GM23338 (cell line): ENCODE measurements around the gene STXBP3. TPM values are rescaled to one million over a fixed set of nuclear protein-coding genes. Genes with fewer than 3 reads are reported as not detected.

Source experiments
- ATAC-seq: fragments of 200-7000 bp; cut with Tn5 transposase; 3 replicates; pipeline ENCODE4 v1.9.1; 2020
- DNase-seq: peaks from one replicate; pipeline ENCODE4 v3.0.0-alpha.2; 2015; ENCODE audit warnings: low spot score
- H2AFZ ChIP-seq: fragments of 200-600 bp; sonication (generic); 2 replicates; pipeline ENCODE4 v1.8.0; 2016; ENCODE audit warnings: antibody characterized with exemption, mild to moderate bottlenecking, moderate library complexity
- H3F3A ChIP-seq: fragments of 200-600 bp; sonication (generic); replicated peaks from 2 replicates; pipeline ENCODE4 v1.8.0; 2017; ENCODE audit warnings: antibody characterized with exemption, mixed run types, low read depth
- H3K27ac ChIP-seq: fragments of 200-600 bp; sonication (generic); 2 replicates; pipeline ENCODE4 v1.6.1; 2016; ENCODE audit warnings: low read depth
- H3K27me3 ChIP-seq: fragments of 200-600 bp; sonication (generic); 2 replicates; pipeline ENCODE4 v1.8.0; 2016; ENCODE audit warnings: mild to moderate bottlenecking, mixed run types, moderate library complexity; ENCODE audit not compliant: insufficient read depth
- H3K36me3 ChIP-seq: fragments of 200-600 bp; sonication (generic); 2 replicates; pipeline ENCODE4 v1.8.0; 2016; ENCODE audit warnings: mild to moderate bottlenecking; ENCODE audit not compliant: insufficient read depth
- H3K4me1 ChIP-seq: fragments of 200-600 bp; sonication (generic); 2 replicates; pipeline ENCODE4 v1.8.0; 2016; ENCODE audit warnings: mild to moderate bottlenecking, moderate library complexity; ENCODE audit not compliant: insufficient read depth
- H3K4me2 ChIP-seq: fragments of 200-600 bp; sonication (generic); 2 replicates; pipeline ENCODE4 v1.7.1; 2017; ENCODE audit warnings: mixed run types
- H3K4me3 ChIP-seq: fragments of 200-600 bp; sonication (generic); 2 replicates; pipeline ENCODE4 v1.6.1; 2016; ENCODE audit warnings: mixed run types
- H3K79me2 ChIP-seq: fragments of 200-600 bp; sonication (generic); replicated peaks from 2 replicates; pipeline ENCODE4 v1.8.0; 2017; ENCODE audit warnings: mild to moderate bottlenecking; ENCODE audit not compliant: insufficient read depth
- H3K9me2 ChIP-seq: fragments of 200-600 bp; sonication (generic); 2 replicates; pipeline ENCODE4 v1.8.0; 2017; ENCODE audit not compliant: insufficient read depth
- H4K20me1 ChIP-seq: fragments of 200-600 bp; sonication (generic); replicated peaks from 2 replicates; pipeline ENCODE4 v1.8.0; 2017; ENCODE audit warnings: mild to moderate bottlenecking; ENCODE audit not compliant: insufficient read depth
- H3K27ac Mint-ChIP-seq: 2 replicates; pipeline ENCODE4 v1.8.0; 2020; ENCODE audit warnings: inconsistent platforms, mild to moderate bottlenecking, moderate library complexity, mixed read lengths
- H3K27me3 Mint-ChIP-seq: 3 replicates; pipeline ENCODE4 v1.8.0; 2022; ENCODE audit warnings: low read depth, mild to moderate bottlenecking, moderate library complexity, mixed read lengths, inconsistent platforms; ENCODE audit not compliant: insufficient read depth, poor library complexity
- H3K36me3 Mint-ChIP-seq: 3 replicates; pipeline ENCODE4 v1.8.0; 2021; ENCODE audit warnings: low read depth, mild to moderate bottlenecking, inconsistent platforms, moderate library complexity, mixed read lengths
- H3K4me1 Mint-ChIP-seq: 3 replicates; pipeline ENCODE4 v1.8.0; 2020; ENCODE audit warnings: mild to moderate bottlenecking, inconsistent platforms, mixed read lengths
- H3K4me3 Mint-ChIP-seq: 3 replicates; pipeline ENCODE4 v1.8.0; 2021; ENCODE audit warnings: moderate library complexity, mild to moderate bottlenecking, inconsistent platforms, mixed read lengths
- H3K9me3 Mint-ChIP-seq: 3 replicates; pipeline ENCODE4 v1.8.0; 2020; ENCODE audit warnings: moderate library complexity, mild to moderate bottlenecking, inconsistent platforms, mixed read lengths
- CREB1 ChIP-seq: fragments of 250-450 bp; sonication (Bioruptor Pico); IDR thresholded peaks from 2 replicates; pipeline ENCODE4 v1.5.0; 2020; ENCODE audit warnings: low read depth, mild to moderate bottlenecking, moderate library complexity
- EZH2 ChIP-seq: fragments of 200-600 bp; sonication (generic); IDR thresholded peaks from one replicate; pipeline ENCODE4 v1.8.0; 2017; ENCODE audit warnings: antibody characterized with exemption, mild to moderate bottlenecking, low read depth; ENCODE audit not compliant: unreplicated experiment
- EZH2phosphoT487 ChIP-seq: fragments of 200-600 bp; sonication (generic); IDR thresholded peaks from one replicate; pipeline ENCODE4 v1.8.1; 2018; ENCODE audit warnings: antibody characterized with exemption; ENCODE audit not compliant: unreplicated experiment
- JUNB ChIP-seq: IDR thresholded peaks from one replicate; pipeline ENCODE4 v1.6.1; 2016; ENCODE audit warnings: antibody characterized with exemption; ENCODE audit not compliant: unreplicated experiment
- NANOG ChIP-seq: IDR thresholded peaks from 2 replicates; pipeline ENCODE4 v1.6.1; 2016; ENCODE audit warnings: antibody characterized with exemption, borderline replicate concordance
- STAT1 ChIP-seq: IDR thresholded peaks from one replicate; pipeline ENCODE4 v1.6.1; 2016; ENCODE audit warnings: antibody characterized with exemption; ENCODE audit not compliant: unreplicated experiment
- ZNF331 ChIP-seq: fragments of 250-450 bp; sonication (Bioruptor Pico); IDR thresholded peaks from 2 replicates; pipeline ENCODE4 v1.5.0; 2020; ENCODE audit warnings: low read depth, mild to moderate bottlenecking, moderate library complexity
- polyA plus RNA-seq: library from polyadenylated mRNA; unstranded; fragments of >200 nt; fragmentation: Nextera tagmentation; extraction: Ambion mirVana; gene quantifications from 2 replicates; pipeline ENCODE4 v1.2.1, GENCODE V29; 2016
- total RNA-seq: library from RNA; depleted of rRNA; stranded (reverse); fragments of >200 nt; shearing (Covaris generic); gene quantifications from 2 replicates; pipeline ENCODE4 v1.2.3, GENCODE V29; 2014
- TF ChIP-seq, protein P1 (sequence below), 2 experiments: fragments of 200-600 bp in 1 of 2; sonication (generic) in 1 of 2; conservative IDR thresholded peaks; 2 replicates each; pipeline versions ENCODE4 v1.5.1 to v1.6.1; 2016 to 2017; ENCODE audit warnings: antibody characterized with exemption in 2 of 2, low read depth in 2 of 2, mild to moderate bottlenecking in 2 of 2, moderate library complexity in 1 of 2
- TF ChIP-seq, protein P2 (sequence below): fragments of 250-450 bp; sonication (Bioruptor Pico); IDR thresholded peaks from 2 replicates; pipeline ENCODE4 v1.5.0; 2020; ENCODE audit warnings: mild to moderate bottlenecking, moderate library complexity
- TF ChIP-seq, protein P3 (sequence below): IDR thresholded peaks from one replicate; pipeline ENCODE4 v1.6.1; 2018; ENCODE audit warnings: antibody characterized with exemption; ENCODE audit not compliant: unreplicated experiment
- TF ChIP-seq, protein P4 (sequence below): IDR thresholded peaks from 2 replicates; pipeline ENCODE4 v1.6.1; 2016; ENCODE audit warnings: antibody characterized with exemption

Gene STXBP3
- total and polyA plus RNA-seq, 2 experiments from 2014 or later = 28.5 to 37.4 TPM

DNA sequence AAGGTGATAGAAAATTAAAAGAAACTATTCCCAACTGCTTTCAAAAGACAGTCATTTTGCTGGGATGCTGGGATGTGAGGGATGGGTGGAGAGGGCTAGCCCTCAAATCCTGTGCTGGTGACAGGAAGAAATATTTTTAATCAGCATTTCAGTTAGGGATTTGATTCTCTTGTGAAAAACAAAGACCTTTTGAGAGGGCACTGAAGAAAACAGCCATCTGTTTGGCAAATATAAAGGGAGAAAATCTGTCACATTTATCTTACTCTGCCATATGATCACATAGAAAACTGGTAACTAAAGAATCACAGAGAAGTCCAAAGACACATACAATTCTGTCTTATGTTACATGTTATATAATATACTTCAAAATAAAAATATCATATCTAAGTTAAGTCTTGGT lies 12.3 kb downstream of the STXBP3 start (continued):
- TF ChIP-seq, protein P1, sequence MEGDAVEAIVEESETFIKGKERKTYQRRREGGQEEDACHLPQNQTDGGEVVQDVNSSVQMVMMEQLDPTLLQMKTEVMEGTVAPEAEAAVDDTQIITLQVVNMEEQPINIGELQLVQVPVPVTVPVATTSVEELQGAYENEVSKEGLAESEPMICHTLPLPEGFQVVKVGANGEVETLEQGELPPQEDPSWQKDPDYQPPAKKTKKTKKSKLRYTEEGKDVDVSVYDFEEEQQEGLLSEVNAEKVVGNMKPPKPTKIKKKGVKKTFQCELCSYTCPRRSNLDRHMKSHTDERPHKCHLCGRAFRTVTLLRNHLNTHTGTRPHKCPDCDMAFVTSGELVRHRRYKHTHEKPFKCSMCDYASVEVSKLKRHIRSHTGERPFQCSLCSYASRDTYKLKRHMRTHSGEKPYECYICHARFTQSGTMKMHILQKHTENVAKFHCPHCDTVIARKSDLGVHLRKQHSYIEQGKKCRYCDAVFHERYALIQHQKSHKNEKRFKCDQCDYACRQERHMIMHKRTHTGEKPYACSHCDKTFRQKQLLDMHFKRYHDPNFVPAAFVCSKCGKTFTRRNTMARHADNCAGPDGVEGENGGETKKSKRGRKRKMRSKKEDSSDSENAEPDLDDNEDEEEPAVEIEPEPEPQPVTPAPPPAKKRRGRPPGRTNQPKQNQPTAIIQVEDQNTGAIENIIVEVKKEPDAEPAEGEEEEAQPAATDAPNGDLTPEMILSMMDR (conservative IDR thresholded peaks at IDR 0.05; ENCODE audit: low read depth in 2 of 2) = no peak

DNA sequence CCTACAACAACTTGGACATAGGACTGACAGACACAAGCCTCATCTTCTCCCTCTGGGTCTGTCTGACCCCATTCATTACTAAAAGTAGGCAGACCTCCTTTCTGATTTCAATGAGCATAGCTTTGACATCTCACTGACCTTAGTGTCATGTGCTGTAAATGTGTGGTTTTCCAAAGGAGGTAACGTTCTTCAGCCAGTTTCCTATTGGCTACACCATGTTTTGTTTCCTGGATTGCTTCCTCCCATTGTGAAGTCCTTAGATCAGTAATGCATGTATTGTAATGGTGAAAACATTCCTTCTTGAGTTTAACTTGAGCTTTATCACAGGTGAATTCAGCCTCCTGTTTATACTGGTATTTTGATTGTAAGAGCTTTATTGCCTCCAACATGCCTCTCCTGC lies 20.6 kb downstream of the STXBP3 start:
- Histone ChIP-seq H4K20me1 (peaks cover 6% of the 10 kb centered on the region; the same call in 1 of the 2 replicates), H3K9me2 (no peaks in the 10 kb centered on the region), H3K27me3 (no peaks in the 10 kb centered on the region), H2AFZ (no peak overlapping the region), H3K4me3 (no peak overlapping the region), H3K79me2 (no peaks in the 10 kb centered on the region), H3K36me3 (no peaks in the 10 kb centered on the region), H3F3A (no peaks in the 10 kb centered on the region), H3K4me2 (no peak overlapping the region), H3K4me1 (no peaks in the 10 kb centered on the region), H3K27ac (no peak overlapping the region)
- Mint-ChIP-seq H3K36me3 (peaks cover 8% of the 10 kb centered on the region; the same call in 1 of the 3 replicates), H3K27me3 (no peaks in the 10 kb centered on the region), H3K27ac (no peak overlapping the region), H3K4me1 (no peaks in the 10 kb centered on the region), H3K4me3 (no peak overlapping the region), H3K9me3 (no peaks in the 10 kb centered on the region)
- TF ChIP-seq, protein P2, sequence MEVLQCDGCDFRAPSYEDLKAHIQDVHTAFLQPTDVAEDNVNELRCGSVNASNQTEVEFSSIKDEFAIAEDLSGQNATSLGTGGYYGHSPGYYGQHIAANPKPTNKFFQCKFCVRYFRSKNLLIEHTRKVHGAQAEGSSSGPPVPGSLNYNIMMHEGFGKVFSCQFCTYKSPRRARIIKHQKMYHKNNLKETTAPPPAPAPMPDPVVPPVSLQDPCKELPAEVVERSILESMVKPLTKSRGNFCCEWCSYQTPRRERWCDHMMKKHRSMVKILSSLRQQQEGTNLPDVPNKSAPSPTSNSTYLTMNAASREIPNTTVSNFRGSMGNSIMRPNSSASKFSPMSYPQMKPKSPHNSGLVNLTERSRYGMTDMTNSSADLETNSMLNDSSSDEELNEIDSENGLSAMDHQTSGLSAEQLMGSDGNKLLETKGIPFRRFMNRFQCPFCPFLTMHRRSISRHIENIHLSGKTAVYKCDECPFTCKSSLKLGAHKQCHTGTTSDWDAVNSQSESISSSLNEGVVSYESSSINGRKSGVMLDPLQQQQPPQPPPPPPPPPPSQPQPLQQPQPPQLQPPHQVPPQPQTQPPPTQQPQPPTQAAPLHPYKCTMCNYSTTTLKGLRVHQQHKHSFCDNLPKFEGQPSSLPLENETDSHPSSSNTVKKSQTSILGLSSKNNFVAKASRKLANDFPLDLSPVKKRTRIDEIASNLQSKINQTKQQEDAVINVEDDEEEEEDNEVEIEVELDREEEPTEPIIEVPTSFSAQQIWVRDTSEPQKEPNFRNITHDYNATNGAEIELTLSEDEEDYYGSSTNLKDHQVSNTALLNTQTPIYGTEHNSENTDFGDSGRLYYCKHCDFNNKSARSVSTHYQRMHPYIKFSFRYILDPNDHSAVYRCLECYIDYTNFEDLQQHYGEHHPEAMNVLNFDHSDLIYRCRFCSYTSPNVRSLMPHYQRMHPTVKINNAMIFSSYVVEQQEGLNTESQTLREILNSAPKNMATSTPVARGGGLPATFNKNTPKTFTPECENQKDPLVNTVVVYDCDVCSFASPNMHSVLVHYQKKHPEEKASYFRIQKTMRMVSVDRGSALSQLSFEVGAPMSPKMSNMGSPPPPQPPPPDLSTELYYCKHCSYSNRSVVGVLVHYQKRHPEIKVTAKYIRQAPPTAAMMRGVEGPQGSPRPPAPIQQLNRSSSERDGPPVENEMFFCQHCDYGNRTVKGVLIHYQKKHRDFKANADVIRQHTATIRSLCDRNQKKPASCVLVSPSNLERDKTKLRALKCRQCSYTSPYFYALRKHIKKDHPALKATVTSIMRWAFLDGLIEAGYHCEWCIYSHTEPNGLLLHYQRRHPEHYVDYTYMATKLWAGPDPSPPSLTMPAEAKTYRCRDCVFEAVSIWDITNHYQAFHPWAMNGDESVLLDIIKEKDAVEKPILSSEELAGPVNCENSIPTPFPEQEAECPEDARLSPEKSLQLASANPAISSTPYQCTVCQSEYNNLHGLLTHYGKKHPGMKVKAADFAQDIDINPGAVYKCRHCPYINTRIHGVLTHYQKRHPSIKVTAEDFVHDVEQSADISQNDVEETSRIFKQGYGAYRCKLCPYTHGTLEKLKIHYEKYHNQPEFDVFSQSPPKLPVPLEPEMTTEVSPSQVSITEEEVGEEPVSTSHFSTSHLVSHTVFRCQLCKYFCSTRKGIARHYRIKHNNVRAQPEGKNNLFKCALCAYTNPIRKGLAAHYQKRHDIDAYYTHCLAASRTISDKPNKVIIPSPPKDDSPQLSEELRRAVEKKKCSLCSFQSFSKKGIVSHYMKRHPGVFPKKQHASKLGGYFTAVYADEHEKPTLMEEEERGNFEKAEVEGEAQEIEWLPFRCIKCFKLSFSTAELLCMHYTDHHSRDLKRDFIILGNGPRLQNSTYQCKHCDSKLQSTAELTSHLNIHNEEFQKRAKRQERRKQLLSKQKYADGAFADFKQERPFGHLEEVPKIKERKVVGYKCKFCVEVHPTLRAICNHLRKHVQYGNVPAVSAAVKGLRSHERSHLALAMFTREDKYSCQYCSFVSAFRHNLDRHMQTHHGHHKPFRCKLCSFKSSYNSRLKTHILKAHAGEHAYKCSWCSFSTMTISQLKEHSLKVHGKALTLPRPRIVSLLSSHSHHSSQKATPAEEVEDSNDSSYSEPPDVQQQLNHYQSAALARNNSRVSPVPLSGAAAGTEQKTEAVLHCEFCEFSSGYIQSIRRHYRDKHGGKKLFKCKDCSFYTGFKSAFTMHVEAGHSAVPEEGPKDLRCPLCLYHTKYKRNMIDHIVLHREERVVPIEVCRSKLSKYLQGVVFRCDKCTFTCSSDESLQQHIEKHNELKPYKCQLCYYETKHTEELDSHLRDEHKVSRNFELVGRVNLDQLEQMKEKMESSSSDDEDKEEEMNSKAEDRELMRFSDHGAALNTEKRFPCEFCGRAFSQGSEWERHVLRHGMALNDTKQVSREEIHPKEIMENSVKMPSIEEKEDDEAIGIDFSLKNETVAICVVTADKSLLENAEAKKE = no peak
- no peak for TF ChIP-seq CREB1 (CRISPR knock-in tag)
- TF ChIP-seq STAT1 = no peak
- no peak for TF ChIP-seq ZNF331 (CRISPR knock-in tag)
- TF ChIP-seq, protein P3, sequence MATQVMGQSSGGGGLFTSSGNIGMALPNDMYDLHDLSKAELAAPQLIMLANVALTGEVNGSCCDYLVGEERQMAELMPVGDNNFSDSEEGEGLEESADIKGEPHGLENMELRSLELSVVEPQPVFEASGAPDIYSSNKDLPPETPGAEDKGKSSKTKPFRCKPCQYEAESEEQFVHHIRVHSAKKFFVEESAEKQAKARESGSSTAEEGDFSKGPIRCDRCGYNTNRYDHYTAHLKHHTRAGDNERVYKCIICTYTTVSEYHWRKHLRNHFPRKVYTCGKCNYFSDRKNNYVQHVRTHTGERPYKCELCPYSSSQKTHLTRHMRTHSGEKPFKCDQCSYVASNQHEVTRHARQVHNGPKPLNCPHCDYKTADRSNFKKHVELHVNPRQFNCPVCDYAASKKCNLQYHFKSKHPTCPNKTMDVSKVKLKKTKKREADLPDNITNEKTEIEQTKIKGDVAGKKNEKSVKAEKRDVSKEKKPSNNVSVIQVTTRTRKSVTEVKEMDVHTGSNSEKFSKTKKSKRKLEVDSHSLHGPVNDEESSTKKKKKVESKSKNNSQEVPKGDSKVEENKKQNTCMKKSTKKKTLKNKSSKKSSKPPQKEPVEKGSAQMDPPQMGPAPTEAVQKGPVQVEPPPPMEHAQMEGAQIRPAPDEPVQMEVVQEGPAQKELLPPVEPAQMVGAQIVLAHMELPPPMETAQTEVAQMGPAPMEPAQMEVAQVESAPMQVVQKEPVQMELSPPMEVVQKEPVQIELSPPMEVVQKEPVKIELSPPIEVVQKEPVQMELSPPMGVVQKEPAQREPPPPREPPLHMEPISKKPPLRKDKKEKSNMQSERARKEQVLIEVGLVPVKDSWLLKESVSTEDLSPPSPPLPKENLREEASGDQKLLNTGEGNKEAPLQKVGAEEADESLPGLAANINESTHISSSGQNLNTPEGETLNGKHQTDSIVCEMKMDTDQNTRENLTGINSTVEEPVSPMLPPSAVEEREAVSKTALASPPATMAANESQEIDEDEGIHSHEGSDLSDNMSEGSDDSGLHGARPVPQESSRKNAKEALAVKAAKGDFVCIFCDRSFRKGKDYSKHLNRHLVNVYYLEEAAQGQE = no peak
- no peak for TF ChIP-seq EZH2
- TF ChIP-seq JUNB = no peak
- TF ChIP-seq, protein P4, sequence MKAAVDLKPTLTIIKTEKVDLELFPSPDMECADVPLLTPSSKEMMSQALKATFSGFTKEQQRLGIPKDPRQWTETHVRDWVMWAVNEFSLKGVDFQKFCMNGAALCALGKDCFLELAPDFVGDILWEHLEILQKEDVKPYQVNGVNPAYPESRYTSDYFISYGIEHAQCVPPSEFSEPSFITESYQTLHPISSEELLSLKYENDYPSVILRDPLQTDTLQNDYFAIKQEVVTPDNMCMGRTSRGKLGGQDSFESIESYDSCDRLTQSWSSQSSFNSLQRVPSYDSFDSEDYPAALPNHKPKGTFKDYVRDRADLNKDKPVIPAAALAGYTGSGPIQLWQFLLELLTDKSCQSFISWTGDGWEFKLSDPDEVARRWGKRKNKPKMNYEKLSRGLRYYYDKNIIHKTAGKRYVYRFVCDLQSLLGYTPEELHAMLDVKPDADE = no peak
- TF ChIP-seq NANOG = no peak
- TF ChIP-seq EZH2phosphoT487 = no peak
- no peak for DNase-seq
- ATAC-seq = no peak
